A673 (cell line): ENCODE data around the gene CXCL3. TPM values are rescaled to one million over a fixed set of nuclear protein-coding genes. Genes with fewer than 3 reads are reported as not detected.

ENCODE experiments used
- Bru-seq: library from RNA; stranded (reverse); fragments of 400-500 nt; gene quantifications from one replicate; lab custom pipeline; 2021; lab: Mats Ljungman, UMichigan
- BruChase-seq, 2 experiments: library from RNA; stranded (reverse); fragments of 400-500 nt; gene quantifications; one replicate each; lab custom pipeline; 2021; lab: Mats Ljungman, UMichigan
- BruUV-seq: library from RNA; stranded (reverse); fragments of 400-500 nt; replicated peaks from 2 replicates; lab custom pipeline; 2021; lab: Mats Ljungman, UMichigan
- CTCF ChIA-PET: fragments of 300-600 bp; sonication (Branson Sonifier 250); formaldehyde crosslinking; loops from one replicate; lab custom pipeline; 2022; ENCODE audit warnings: antibody characterized with exemption; lab: Charles Lee
- POLR2A ChIA-PET: fragments of 300-600 bp; sonication (Branson Sonifier 250); formaldehyde crosslinking; loops from one replicate; lab custom pipeline; 2022; ENCODE audit warnings: antibody characterized with exemption; ENCODE audit not compliant: low non-redundant PET; lab: Charles Lee
- DNase-seq: peaks from one replicate; pipeline ENCODE4 v3.0.0-alpha.2; 2015; ENCODE audit warnings: low spot score
- H3K27ac ChIP-seq: fragments of 200-600 bp; sonication (generic); 2 replicates; pipeline ENCODE4 v1.5.1; 2016; ENCODE audit warnings: mixed run types, low read depth, mild to moderate bottlenecking, mixed read lengths, antibody characterized with exemption, low read length; ENCODE audit not compliant: poor library complexity, severe bottlenecking
- H3K27me3 ChIP-seq: fragments of 200-600 bp; sonication (generic); replicated peaks from 2 replicates; pipeline ENCODE4 v1.6.1; 2017; ENCODE audit warnings: mixed run types, low read depth, mild to moderate bottlenecking, mixed read lengths, antibody characterized with exemption, low read length; ENCODE audit not compliant: insufficient read depth, poor library complexity
- H3K36me3 ChIP-seq: fragments of 200-600 bp; sonication (generic); 2 replicates; pipeline ENCODE4 v1.6.1; 2016; ENCODE audit warnings: mixed run types, mild to moderate bottlenecking, mixed read lengths, antibody characterized with exemption, low read length; ENCODE audit not compliant: insufficient read depth, poor library complexity, severe bottlenecking
- H3K4me1 ChIP-seq: fragments of 200-600 bp; sonication (generic); 2 replicates; pipeline ENCODE4 v1.6.1; 2017; ENCODE audit warnings: mixed run types, mild to moderate bottlenecking, mixed read lengths, antibody characterized with exemption, low read length; ENCODE audit not compliant: insufficient read depth, poor library complexity, severe bottlenecking
- H3K4me3 ChIP-seq: fragments of 200-600 bp; sonication (generic); 2 replicates; pipeline ENCODE4 v1.5.1; 2016; ENCODE audit warnings: low read depth, mixed run types, mild to moderate bottlenecking, mixed read lengths, low read length; ENCODE audit not compliant: poor library complexity, severe bottlenecking
- H3K9me3 ChIP-seq: fragments of 200-600 bp; sonication (generic); 2 replicates; pipeline ENCODE4 v1.6.1; 2016; ENCODE audit warnings: mixed run types, low read depth, mild to moderate bottlenecking, mixed read lengths, antibody characterized with exemption, low read length; ENCODE audit not compliant: poor library complexity, severe bottlenecking
- EZH2 ChIP-seq: fragments of 200-600 bp; sonication (generic); IDR thresholded peaks from 2 replicates; pipeline ENCODE4 v1.6.1; 2017; ENCODE audit warnings: borderline replicate concordance, low read depth, mild to moderate bottlenecking, mixed read lengths, antibody characterized with exemption, low read length; ENCODE audit not compliant: poor library complexity, severe bottlenecking
- intact Hi-C: fragments of 100-400 bp; cut with micrococcal nuclease; formaldehyde crosslinking; loops from one replicate; pipeline ENCODE4 v1.10.0; 2022; ENCODE audit not compliant: unreplicated experiment
- long read RNA-seq: library from polyadenylated mRNA; stranded (forward); transcript quantifications from one replicate; pipeline ENCODE4 v2.0.0, GENCODE V29; 2022
- total RNA-seq: library from RNA; stranded (reverse); gene quantifications from 2 replicates; pipeline ENCODE4 v1.2.3, GENCODE V29; 2021
- TF ChIP-seq, protein P1 (sequence below): fragments of 300-800, 200-600 bp; sonication (generic); conservative IDR thresholded peaks from 2 replicates; pipeline ENCODE4 v1.5.1; 2017; ENCODE audit warnings: low read depth, mild to moderate bottlenecking, antibody characterized with exemption, low read length, moderate library complexity, mixed read lengths

Gene CXCL3
- total RNA-seq (0.24 and 0.50 TPM in 2 replicates), Bru-seq, nascent RNA (percentile 36 among the genes with signal in this experiment), BruChase-seq, experiment 1, labeled RNA remaining after a 2-hour chase (percentile 33 among the genes with signal in this experiment), BruChase-seq, experiment 2, labeled RNA remaining after a 6-hour chase (percentile 18 among the genes with signal in this experiment)
- long read RNA-seq: 0 reads

DNA sequence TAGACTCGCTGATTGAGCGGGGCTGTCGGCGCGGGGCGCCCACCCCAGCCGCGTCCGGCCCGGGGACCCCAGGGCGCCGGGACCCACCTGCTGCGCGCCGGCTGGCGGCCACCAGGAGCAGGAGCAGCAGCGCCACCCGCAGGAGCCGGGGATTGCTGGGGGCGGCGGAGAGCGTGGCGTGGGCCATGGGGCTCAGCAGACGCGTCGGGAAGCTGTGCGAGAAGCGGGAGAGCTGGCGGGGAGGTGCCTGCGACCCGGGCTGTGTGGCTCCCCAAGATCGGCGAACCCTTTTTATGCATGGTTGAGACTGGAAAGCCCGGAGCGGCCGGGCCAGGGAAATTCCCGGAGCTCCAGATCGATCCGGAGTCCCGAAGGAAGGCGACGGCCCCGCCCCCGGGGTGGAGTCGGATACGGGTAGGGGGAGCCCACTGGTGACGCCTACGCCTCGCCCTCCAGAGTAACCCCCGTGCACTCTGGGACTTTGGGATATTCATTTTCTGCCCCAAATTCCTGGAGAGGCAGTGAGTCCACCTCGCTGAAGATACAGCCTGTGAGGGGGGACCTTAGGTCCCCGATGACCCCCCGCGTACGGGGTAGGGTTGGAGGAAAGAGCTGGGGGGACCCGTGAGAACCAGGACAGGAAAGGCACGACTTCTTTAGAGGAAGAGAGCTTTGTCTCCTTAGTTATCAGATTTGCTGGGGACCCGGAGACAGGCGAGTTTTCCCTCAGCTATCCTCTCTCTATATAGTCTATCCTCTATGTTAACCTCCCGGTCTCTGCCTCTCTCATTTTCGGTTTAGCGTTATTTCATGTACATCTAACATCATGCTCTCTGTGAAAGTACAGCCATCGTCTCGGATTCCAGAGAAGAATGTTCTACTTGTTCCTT lies at the start of gene CXCL3:
Gene CXCL3 (minus strand): TSS at position 265 of the 890 bp plus-strand sequence. CDS start 78 bp downstream, at position 187.
- no TSS peak for BruUV-seq
- TF ChIP-seq EZH2: no peak
- TF ChIP-seq, protein P1, sequence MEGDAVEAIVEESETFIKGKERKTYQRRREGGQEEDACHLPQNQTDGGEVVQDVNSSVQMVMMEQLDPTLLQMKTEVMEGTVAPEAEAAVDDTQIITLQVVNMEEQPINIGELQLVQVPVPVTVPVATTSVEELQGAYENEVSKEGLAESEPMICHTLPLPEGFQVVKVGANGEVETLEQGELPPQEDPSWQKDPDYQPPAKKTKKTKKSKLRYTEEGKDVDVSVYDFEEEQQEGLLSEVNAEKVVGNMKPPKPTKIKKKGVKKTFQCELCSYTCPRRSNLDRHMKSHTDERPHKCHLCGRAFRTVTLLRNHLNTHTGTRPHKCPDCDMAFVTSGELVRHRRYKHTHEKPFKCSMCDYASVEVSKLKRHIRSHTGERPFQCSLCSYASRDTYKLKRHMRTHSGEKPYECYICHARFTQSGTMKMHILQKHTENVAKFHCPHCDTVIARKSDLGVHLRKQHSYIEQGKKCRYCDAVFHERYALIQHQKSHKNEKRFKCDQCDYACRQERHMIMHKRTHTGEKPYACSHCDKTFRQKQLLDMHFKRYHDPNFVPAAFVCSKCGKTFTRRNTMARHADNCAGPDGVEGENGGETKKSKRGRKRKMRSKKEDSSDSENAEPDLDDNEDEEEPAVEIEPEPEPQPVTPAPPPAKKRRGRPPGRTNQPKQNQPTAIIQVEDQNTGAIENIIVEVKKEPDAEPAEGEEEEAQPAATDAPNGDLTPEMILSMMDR: peak; percentile 36; the same call in 1 of the 2 replicates
- DNase-seq: peak; percentile 57
- peak within 1 kb of the TSS; percentile 60 for H3K4me3 ChIP-seq
- POLR2A ChIA-PET: no interaction called here
- H3K36me3 ChIP-seq: no peaks in the 10 kb centered on the region
- intact Hi-C loops: no loop called here
- CTCF ChIA-PET: interaction anchor here (0.6 kb wide), 2 partner anchors 366 to 369 kb away, joined by 6 to 7 read pairs; no protein-coding TSS in a partner anchor
- no peaks in the 10 kb centered on the region for H3K4me1 ChIP-seq
- H3K27me3 ChIP-seq: no peaks in the 10 kb centered on the region
- no peaks in the 10 kb centered on the region for H3K9me3 ChIP-seq
- peak within 1 kb of the TSS; percentile 54 for H3K27ac ChIP-seq

DNA sequence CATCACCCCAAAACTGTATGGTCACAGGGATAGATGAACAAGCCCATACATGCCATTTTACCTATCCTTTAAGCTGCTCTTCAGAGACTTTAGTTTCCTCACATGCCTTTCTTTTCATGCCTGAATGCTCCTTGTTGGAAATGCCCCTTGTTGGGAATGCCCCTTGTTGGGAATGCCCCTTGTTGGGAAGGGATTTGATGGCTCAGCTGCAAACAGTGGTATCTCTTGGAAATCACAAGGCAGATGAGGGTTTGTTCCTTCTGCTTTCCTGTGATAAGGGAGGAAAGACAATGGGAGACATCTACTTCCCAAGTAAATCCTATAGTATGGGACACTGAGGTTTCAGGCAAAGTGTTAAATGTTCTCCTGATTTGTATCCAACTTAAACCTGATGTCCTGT lies 49.0 kb upstream of the CXCL3 start:
- no peak for DNase-seq
- ChIA-PET POLR2A (no interaction called here), CTCF (no interaction called here)
- Histone ChIP-seq H3K36me3 (no peaks in the 10 kb centered on the region), H3K4me1 (no peaks in the 10 kb centered on the region), H3K9me3 (no peaks in the 10 kb centered on the region), H3K27ac (no peak overlapping the region), H3K27me3 (no peaks in the 10 kb centered on the region), H3K4me3 (no peak overlapping the region)
- no TSS peak for BruUV-seq
- intact Hi-C loops: no loop called here
- TF ChIP-seq, protein P1: no peak
- TF ChIP-seq EZH2: no peak

DNA sequence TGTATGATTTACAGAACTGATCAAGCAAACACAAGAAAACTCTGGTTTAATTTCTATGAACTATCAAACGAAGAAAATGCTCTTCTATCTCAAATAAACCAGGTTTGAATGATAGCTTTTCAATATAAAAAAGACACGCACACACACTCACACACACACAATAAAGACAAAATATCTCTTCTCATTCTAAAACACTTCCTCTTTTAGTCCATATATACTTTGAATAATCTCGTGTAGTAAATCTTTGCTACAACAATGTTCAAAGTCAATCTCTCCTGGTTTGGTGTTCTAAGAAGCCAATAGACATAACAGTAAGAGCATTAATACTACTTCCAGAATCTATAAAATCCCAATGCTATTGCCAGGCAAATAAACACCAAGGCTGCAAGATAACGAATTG lies 47.2 kb upstream of the CXCL3 start:
- DNase-seq: no peak
- H3K27ac ChIP-seq: no peak overlapping the region
- no peak for TF ChIP-seq EZH2
- TF ChIP-seq, protein P1: no peak
- H3K9me3 ChIP-seq: no peaks in the 10 kb centered on the region
- no peaks in the 10 kb centered on the region for H3K27me3 ChIP-seq
- no peaks in the 10 kb centered on the region for H3K36me3 ChIP-seq
- no peak overlapping the region for H3K4me3 ChIP-seq
- BruUV-seq: no TSS peak
- ChIA-PET POLR2A (no interaction called here), CTCF (no interaction called here)
- intact Hi-C loops: no loop called here
- H3K4me1 ChIP-seq: no peaks in the 10 kb centered on the region
